Neuronal stem cell (in vitro differentiated cells): ENCODE measurements around the gene SHC2.

Experiments
- DNase-seq: peaks from one replicate; pipeline ENCODE4 v3.0.0-alpha.2; 2013; ENCODE audit warnings: low spot score
- H2AFZ ChIP-seq: one replicate; pipeline ENCODE4 v1.6.1; 2013; ENCODE audit warnings: mild to moderate bottlenecking, low read length, inconsistent platforms
- H2AK5ac ChIP-seq: 2 replicates; pipeline ENCODE4 v1.6.1; 2013; ENCODE audit warnings: low read depth, mild to moderate bottlenecking, inconsistent platforms, low read length, moderate library complexity, mixed read lengths
- H2BK120ac ChIP-seq: 2 replicates; pipeline ENCODE4 v1.6.1; 2013; ENCODE audit warnings: low read depth, mild to moderate bottlenecking, inconsistent platforms, low read length, moderate library complexity, mixed read lengths
- H2BK12ac ChIP-seq: one replicate; pipeline ENCODE4 v1.6.1; 2013; ENCODE audit warnings: low read length, inconsistent platforms
- H2BK15ac ChIP-seq: 2 replicates; pipeline ENCODE4 v1.6.1; 2013; ENCODE audit warnings: mild to moderate bottlenecking, low read length, inconsistent platforms, mixed read lengths
- H2BK5ac ChIP-seq: one replicate; pipeline ENCODE4 v1.6.1; 2013; ENCODE audit warnings: inconsistent platforms, mild to moderate bottlenecking, low read length, moderate library complexity
- H3K14ac ChIP-seq: one replicate; pipeline ENCODE4 v1.6.1; 2013; ENCODE audit warnings: low read length, inconsistent platforms
- H3K18ac ChIP-seq: 2 replicates; pipeline ENCODE4 v1.6.1; 2013; ENCODE audit warnings: low read length, inconsistent platforms
- H3K23ac ChIP-seq: 2 replicates; pipeline ENCODE4 v1.6.1; 2013; ENCODE audit warnings: low read depth, mild to moderate bottlenecking, mixed read lengths, low read length, inconsistent platforms; ENCODE audit not compliant: poor library complexity
- H3K27ac ChIP-seq: replicated peaks from 3 replicates; pipeline ENCODE4 v1.5.1; 2013; ENCODE audit warnings: low read length, inconsistent platforms
- H3K27me3 ChIP-seq, 3 experiments: 2 replicates each; pipeline ENCODE4 v1.6.1; 2013; ENCODE audit warnings: low read length in 3 of 3, mild to moderate bottlenecking in 2 of 3, inconsistent platforms in 1 of 3, low read depth in 1 of 3, mixed read lengths in 1 of 3, moderate library complexity in 1 of 3; ENCODE audit not compliant: control insufficient read depth in 3 of 3, insufficient read depth in 3 of 3
- H3K36me3 ChIP-seq, 2 donors: replicated peaks in 1 of 2; 2 replicates each; pipeline ENCODE4 v1.6.1; 2013; ENCODE audit warnings: low read length in 2 of 2; ENCODE audit not compliant: control insufficient read depth in 2 of 2, insufficient read depth in 2 of 2
- H3K4ac ChIP-seq: 2 replicates; pipeline ENCODE4 v1.6.1; 2013; ENCODE audit warnings: inconsistent platforms, mild to moderate bottlenecking, low read length, moderate library complexity
- H3K4me1 ChIP-seq, 2 donors: 1 replicate in 1 of 2; 2 replicates in 1 of 2; pipeline ENCODE4 v1.6.1; 2013; ENCODE audit warnings: low read length in 2 of 2, low read depth in 1 of 2; ENCODE audit not compliant: control insufficient read depth in 2 of 2, insufficient read depth in 1 of 2
- H3K4me2 ChIP-seq: one replicate; pipeline ENCODE4 v1.6.1; 2013; ENCODE audit warnings: mild to moderate bottlenecking, low read length, inconsistent platforms; ENCODE audit not compliant: insufficient read depth, poor library complexity, severe bottlenecking
- H3K4me3 ChIP-seq, 2 donors: 2 replicates each; pipeline ENCODE4 v1.5.1; 2013; ENCODE audit warnings: low read length in 2 of 2, mild to moderate bottlenecking in 2 of 2, inconsistent platforms in 1 of 2, moderate library complexity in 1 of 2
- H3K79me1 ChIP-seq: one replicate; pipeline ENCODE4 v1.6.1; 2013; ENCODE audit warnings: low read depth, mild to moderate bottlenecking, inconsistent platforms, low read length, moderate library complexity
- H3K9ac ChIP-seq: one replicate; pipeline ENCODE4 v1.6.1; 2013; ENCODE audit warnings: mild to moderate bottlenecking, low read depth, low read length, inconsistent platforms; ENCODE audit not compliant: poor library complexity
- H3K9me3 ChIP-seq, 2 donors: replicated peaks in 1 of 2; 2 replicates each; pipeline versions ENCODE3 to v1.6.1; 2013; ENCODE audit warnings: low read length in 2 of 2, mild to moderate bottlenecking in 2 of 2, inconsistent platforms in 1 of 2, low read depth in 1 of 2, mixed read lengths in 1 of 2, moderate library complexity in 1 of 2; ENCODE audit not compliant: control insufficient read depth in 2 of 2, insufficient read depth in 1 of 2
- H4K8ac ChIP-seq: one replicate; pipeline ENCODE4 v1.6.1; 2013; ENCODE audit warnings: low read depth, mild to moderate bottlenecking, inconsistent platforms, low read length, moderate library complexity
- H4K91ac ChIP-seq: one replicate; pipeline ENCODE4 v1.6.1; 2013; ENCODE audit warnings: low read length, low read depth, mild to moderate bottlenecking, inconsistent platforms; ENCODE audit not compliant: poor library complexity
- WGBS, 2 donors: extraction: QIAGEN DNeasy Blood & Tissue Kit; methylation state at CpG; one replicate each; pipeline ENCODE4 v1.1.7; 2013; ENCODE audit warnings: missing lambda C conversion rate in 2 of 2, mixed read lengths in 1 of 2; ENCODE audit not compliant: insufficient read length in 2 of 2, insufficient replicate concordance in 1 of 2; ENCODE audit errors: extremely low coverage in 2 of 2; 5-methylcytosine and 5-hydroxymethylcytosine counted together

Gene SHC2

DNA sequence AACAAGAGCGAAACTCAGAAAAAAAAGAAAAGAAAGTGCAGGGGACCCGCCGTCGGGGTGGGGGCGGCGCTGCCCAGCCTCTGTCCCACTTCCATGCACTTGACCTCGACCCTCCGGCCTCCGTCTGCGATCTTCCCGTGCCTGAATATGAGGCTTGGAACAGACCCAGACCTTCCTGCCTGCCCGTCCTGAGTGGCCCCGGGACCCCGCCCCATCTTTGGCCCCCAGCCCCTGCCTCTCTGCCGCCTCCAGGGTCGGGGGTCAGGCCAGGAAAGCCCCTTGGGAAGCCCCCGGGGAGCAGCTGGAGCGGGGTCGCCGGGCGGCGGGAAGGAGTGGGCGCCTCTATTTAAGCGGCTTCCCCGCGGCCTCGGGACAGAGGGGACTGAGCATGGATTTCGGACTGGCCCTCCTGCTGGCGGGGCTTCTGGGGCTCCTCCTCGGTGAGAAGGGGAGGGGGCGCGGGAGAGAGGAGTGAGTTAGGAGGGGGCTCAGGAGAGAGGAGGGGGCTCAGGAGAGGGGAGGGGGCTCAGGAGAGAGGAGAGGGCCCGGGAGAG, 35.4 kb upstream of the SHC2 start, which contains the start of gene MADCAM1:
MADCAM1 (plus strand) TSS at position 375 of the 554 bp plus-strand sequence; CDS start at position 389, 14 bp downstream.
- Histone ChIP-seq H3K79me1 (peaks cover 1% of the 10 kb centered on the region), H3K4ac (no peak within 1 kb of the TSS), H4K91ac (no peak within 1 kb of the TSS), H3K27me3 (peaks cover 15 to 39% (median 24%) of the 10 kb centered on the region in 3 experiments), H2BK120ac (no peak within 1 kb of the TSS), H3K18ac (peak within 1 kb of the TSS; percentile 27), H3K9me3 (peaks cover 2 to 13% of the 10 kb centered on the region in 2 donors), H3K36me3 (no peaks in the 10 kb centered on the region), H3K4me3 (no peak within 1 kb of the TSS), H2BK5ac (peak within 1 kb of the TSS; percentile 24), H2BK15ac (no peak within 1 kb of the TSS), H3K4me2 (peak within 1 kb of the TSS; percentile 23), H3K14ac (no peak within 1 kb of the TSS), H2BK12ac (peak within 1 kb of the TSS; percentile 33), H3K27ac (no peak within 1 kb of the TSS), H3K9ac (no peak within 1 kb of the TSS), H2AK5ac (peak within 1 kb of the TSS; percentile 88), H3K4me1 (peaks cover 0 to 2% of the 10 kb centered on the region in 2 donors), H2AFZ (peak within 1 kb of the TSS; percentile 70), H3K23ac (peak within 1 kb of the TSS; percentile 80), H4K8ac (no peak within 1 kb of the TSS)
- no peak for DNase-seq
- WGBS, 2 donors, result no CpG with 5 or more reads among the region's 33 CpGs

DNA sequence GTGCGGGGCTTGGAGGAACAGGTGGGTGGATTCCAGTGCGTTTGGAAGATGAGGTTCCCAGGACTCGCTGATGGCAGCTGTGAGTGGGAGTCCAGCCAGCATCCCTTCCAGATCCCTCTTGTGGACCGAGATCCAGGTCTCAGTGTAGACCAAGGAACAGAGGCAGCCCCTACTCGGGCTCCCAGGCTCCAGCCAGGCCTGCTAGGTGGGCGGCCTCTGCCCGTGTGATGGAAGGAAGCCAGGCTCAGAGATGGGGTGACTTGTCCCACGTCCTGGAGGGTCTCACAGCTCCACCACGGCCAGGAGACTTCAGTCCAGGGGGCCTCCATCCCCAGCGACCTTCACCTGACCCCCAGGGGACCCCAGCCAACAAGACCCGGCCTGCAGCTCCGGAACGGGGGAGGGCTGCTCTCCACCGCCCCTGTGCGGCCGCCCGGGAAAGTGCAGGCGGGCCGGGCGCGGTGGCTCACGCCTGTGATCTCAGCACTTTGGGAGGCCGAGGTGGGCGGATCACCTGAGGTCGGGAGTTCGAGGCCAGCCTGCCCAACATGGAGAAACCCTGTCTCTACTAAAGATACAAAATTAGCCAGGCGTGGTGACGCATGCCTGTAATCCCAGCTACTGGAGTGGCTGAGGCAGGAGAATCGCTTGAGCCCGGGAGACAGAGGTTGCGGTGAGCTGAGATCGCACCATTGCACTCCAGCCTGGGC, 34.7 kb upstream of the SHC2 start:
- no peak overlapping the region for H3K4me2 ChIP-seq
- H2BK15ac ChIP-seq, result no peak overlapping the region
- H4K8ac ChIP-seq, result no peak overlapping the region
- H4K91ac ChIP-seq, result no peak overlapping the region
- H3K18ac ChIP-seq, result no peak overlapping the region
- H3K9ac ChIP-seq, result no peak overlapping the region
- H3K4me3 ChIP-seq, result no peak overlapping the region
- H2BK12ac ChIP-seq, result peak overlapping the region; percentile 33
- H3K9me3 ChIP-seq, result peaks cover 2 to 13% of the 10 kb centered on the region in 2 donors
- no peak overlapping the region for H3K27ac ChIP-seq
- peaks cover 15 to 39% (median 24%) of the 10 kb centered on the region in 3 experiments for H3K27me3 ChIP-seq
- H2BK5ac ChIP-seq, result peak overlapping the region; percentile 24
- H2BK120ac ChIP-seq, result no peak overlapping the region
- peak overlapping the region; percentile 70 for H2AFZ ChIP-seq
- peak overlapping the region; percentile 88 for H2AK5ac ChIP-seq
- peaks cover 1% of the 10 kb centered on the region for H3K79me1 ChIP-seq
- WGBS, 2 donors, result no CpG with 5 or more reads among the region's 32 CpGs
- H3K14ac ChIP-seq, result no peak overlapping the region
- no peak overlapping the region for H3K4ac ChIP-seq
- DNase-seq, result no peak
- H3K36me3 ChIP-seq, result no peaks in the 10 kb centered on the region
- peaks cover 0 to 2% of the 10 kb centered on the region in 2 donors for H3K4me1 ChIP-seq
- H3K23ac ChIP-seq, result no peak overlapping the region

DNA sequence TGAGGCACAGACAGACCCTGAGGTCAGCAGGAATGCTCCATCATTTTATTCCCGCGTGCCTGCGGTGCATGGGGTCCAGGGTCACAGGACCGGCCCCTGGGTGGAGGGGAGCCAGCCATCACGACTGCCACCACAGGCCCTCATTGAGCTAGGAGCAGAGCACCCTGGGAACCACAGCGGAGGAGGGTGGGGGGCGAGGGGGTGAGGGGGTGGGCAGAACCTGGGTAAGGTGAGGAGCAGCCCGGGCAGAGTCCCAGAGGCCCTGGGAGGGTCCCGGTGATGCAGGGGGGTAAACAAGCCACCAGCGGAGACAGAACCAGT, 34.2 kb upstream of the SHC2 start:
- Histone ChIP-seq H3K9me3 (peaks cover 2 to 13% of the 10 kb centered on the region in 2 donors), H4K91ac (peak overlapping the region; percentile 64), H3K9ac (no peak overlapping the region), H2AFZ (no peak overlapping the region), H3K4me1 (peaks cover 0 to 2% of the 10 kb centered on the region in 2 donors), H3K79me1 (peaks cover 1% of the 10 kb centered on the region), H3K36me3 (no peaks in the 10 kb centered on the region), H3K4me2 (no peak overlapping the region), H3K4ac (no peak overlapping the region), H2BK120ac (no peak overlapping the region), H3K27ac (no peak overlapping the region), H2BK5ac (peak overlapping the region; percentile 6), H3K23ac (no peak overlapping the region), H3K4me3 (no peak overlapping the region), H3K27me3 (peaks cover 15 to 37% (median 23%) of the 10 kb centered on the region in 3 experiments), H3K14ac (no peak overlapping the region), H2BK12ac (peak overlapping the region; percentile 33), H4K8ac (no peak overlapping the region), H2AK5ac (peak overlapping the region; percentile 88), H3K18ac (no peak overlapping the region), H2BK15ac (no peak overlapping the region)
- no peak for DNase-seq
- WGBS, 2 donors, result no CpG with 5 or more reads among the region's 10 CpGs
